HepG2 (cell line): Measurements from ENCODE around the gene ADSL. TPM values are rescaled to one million over a fixed set of nuclear protein-coding genes. Genes with fewer than 3 reads are reported as not detected.

ENCODE experiments used
- ATAC-seq: fragments of 200-7000 bp; cut with Tn5 transposase; 3 replicates; pipeline ENCODE4 v1.9.1; 2020; ENCODE audit warnings: mild to moderate bottlenecking, moderate library complexity
- BruUV-seq: library from RNA; stranded (reverse); fragments of 400-500 nt; replicated peaks from 2 replicates; lab custom pipeline; 2021; lab: Mats Ljungman, UMichigan
- CTCF ChIA-PET: fragments of 300-600 bp; formaldehyde crosslinking; extraction: SDS; loops from one replicate; lab custom pipeline; 2021; ENCODE audit warnings: low total read pairs, inconsistent platforms, low intra/inter-chr PET ratio; lab: Yijun Ruan, JAX
- POLR2A ChIA-PET: fragments of 350-600 bp; sonication (Branson Sonifier 250); formaldehyde crosslinking; loops from one replicate; lab custom pipeline; 2020; ENCODE audit warnings: antibody characterized with exemption, inconsistent platforms; lab: Yijun Ruan, JAX
- DNase-seq: peaks from one replicate; pipeline ENCODE4 v3.0.0-alpha.2; 2015; ENCODE audit warnings: low spot score
- FAIRE-seq: peaks from 3 replicates; lab custom pipeline; 2011; peaks lifted over from hg19 to GRCh38; lab: Jason Lieb, UNC
- H2AFZ ChIP-seq: one replicate; pipeline ENCODE4 v1.6.1; 2011; ENCODE audit warnings: low read length, inconsistent platforms
- H3K27ac ChIP-seq: fragments of 300-600 bp; 3 replicates; pipeline ENCODE4 v1.8.0; 2011; ENCODE audit warnings: mixed run types, mild to moderate bottlenecking, mixed read lengths, low read length, inconsistent platforms; ENCODE audit not compliant: insufficient read depth; ENCODE audit errors: extremely low read length
- H3K27me3 ChIP-seq, 2 experiments: fragments of 200-600 bp in 1 of 2; 2 replicates in 1 of 2; 3 replicates in 1 of 2; pipeline versions ENCODE4 v1.6.0 to v1.8.0; 2011; ENCODE audit warnings: low read length in 2 of 2, mild to moderate bottlenecking in 2 of 2, moderate library complexity in 2 of 2, inconsistent platforms in 1 of 2; ENCODE audit not compliant: insufficient read depth in 2 of 2, control insufficient read depth in 1 of 2
- H3K36me3 ChIP-seq, 2 experiments: fragments of 200-600 bp in 1 of 2; replicated peaks in 1 of 2; 2 replicates in 1 of 2; 3 replicates in 1 of 2; pipeline versions ENCODE4 v1.5.1 to v1.8.0; 2011; ENCODE audit warnings: low read length in 2 of 2, inconsistent platforms in 1 of 2; ENCODE audit not compliant: insufficient read depth in 2 of 2, control insufficient read depth in 1 of 2
- H3K4me1 ChIP-seq: 2 replicates; pipeline ENCODE4 v1.5.1; 2012; ENCODE audit warnings: low read length, inconsistent platforms; ENCODE audit not compliant: insufficient read depth
- H3K4me2 ChIP-seq: 2 replicates; pipeline ENCODE4 v1.6.0; 2011; ENCODE audit warnings: low read depth, low read length, inconsistent platforms
- H3K4me3 ChIP-seq, 3 experiments: fragments of 200-600 bp in 1 of 3; sonication (generic), shearing (Covaris generic) in 1 of 3; replicated peaks in 1 of 3; 2 replicates each; pipeline ENCODE4 v1.5.1; 2011 to 2016; ENCODE audit warnings: low read length in 3 of 3, inconsistent platforms in 2 of 3, low read depth in 2 of 3, mild to moderate bottlenecking in 2 of 3, control low read depth in 1 of 3, mixed read lengths in 1 of 3; ENCODE audit not compliant: insufficient read depth in 1 of 3
- H3K79me2 ChIP-seq: one replicate; pipeline ENCODE4 v1.6.1; 2011; ENCODE audit warnings: low read length, inconsistent platforms; ENCODE audit not compliant: insufficient read depth
- H3K9ac ChIP-seq: 2 replicates; pipeline ENCODE4 v1.6.0; 2011; ENCODE audit warnings: mild to moderate bottlenecking, low read depth, low read length, inconsistent platforms; ENCODE audit not compliant: insufficient read depth
- H3K9me3 ChIP-seq: 2 replicates; pipeline ENCODE4 v1.5.1; 2012; ENCODE audit warnings: mild to moderate bottlenecking, low read length
- H4K20me1 ChIP-seq: 2 replicates; pipeline ENCODE4 v1.6.0; 2011; ENCODE audit warnings: inconsistent platforms, mild to moderate bottlenecking, low read length, moderate library complexity; ENCODE audit not compliant: insufficient read depth
- AHDC1 ChIP-seq: sonication (generic); formaldehyde crosslinking; IDR thresholded peaks from 2 replicates; pipeline ENCODE4 v1.5.1; 2020; ENCODE audit warnings: mild to moderate bottlenecking, missing genetic modification reagents, borderline replicate concordance
- FOXA3 ChIP-seq: IDR thresholded peaks from 2 replicates; pipeline ENCODE4 v1.6.1; 2016; ENCODE audit warnings: missing genetic modification reagents, missing compliant biosample characterization
- FOXO1 ChIP-seq: sonication (generic); formaldehyde crosslinking; IDR thresholded peaks from 2 replicates; pipeline ENCODE4 v1.4.0; 2020; ENCODE audit warnings: missing genetic modification reagents
- RORA ChIP-seq: sonication (generic); formaldehyde crosslinking; IDR thresholded peaks from 2 replicates; pipeline ENCODE4 v1.5.0; 2020; ENCODE audit warnings: mild to moderate bottlenecking, missing genetic modification reagents, moderate library complexity
- SATB2 ChIP-seq: sonication (generic); formaldehyde crosslinking; IDR thresholded peaks from 2 replicates; pipeline ENCODE4 v1.5.0; 2020; ENCODE audit warnings: missing genetic modification reagents
- SMAD9 ChIP-seq: sonication (generic); formaldehyde crosslinking; IDR thresholded peaks from 2 replicates; pipeline ENCODE4 v1.5.1; 2020; ENCODE audit warnings: mild to moderate bottlenecking, missing genetic modification reagents
- USF2 ChIP-seq, 2 experiments: sonication (generic) in 1 of 2; formaldehyde crosslinking in 1 of 2; IDR thresholded peaks; 2 replicates each; pipeline versions ENCODE4 v1.5.1 to v1.6.1; 2011 to 2020; ENCODE audit warnings: borderline replicate concordance in 1 of 2, low read depth in 1 of 2, low read length in 1 of 2, mild to moderate bottlenecking in 1 of 2, missing genetic modification reagents in 1 of 2, moderate library complexity in 1 of 2
- ZBTB46 ChIP-seq: sonication (generic); formaldehyde crosslinking; IDR thresholded peaks from 2 replicates; pipeline ENCODE4 v1.4.0; 2020; ENCODE audit warnings: mild to moderate bottlenecking, missing genetic modification reagents, borderline replicate concordance
- ZBTB49 ChIP-seq: sonication (generic); formaldehyde crosslinking; IDR thresholded peaks from 2 replicates; pipeline ENCODE4 v1.4.0; 2020; ENCODE audit warnings: missing genetic modification reagents, borderline replicate concordance
- ZNF782 ChIP-seq: sonication (generic); formaldehyde crosslinking; IDR thresholded peaks from 2 replicates; pipeline ENCODE4 v1.4.0; 2020; ENCODE audit warnings: missing genetic modification reagents, mild to moderate bottlenecking, borderline replicate concordance
- ZSCAN25 ChIP-seq: sonication (generic); formaldehyde crosslinking; IDR thresholded peaks from 2 replicates; pipeline ENCODE4 v1.8.0; 2022; ENCODE audit warnings: mild to moderate bottlenecking, missing genetic modification reagents
- whole genome bisulfite sequencing: methylation state at CpG from one replicate; pipeline ENCODE4 v1.1.6; 2017; ENCODE audit warnings: low lambda C conversion rate; 5-methylcytosine and 5-hydroxymethylcytosine counted together
- in situ Hi-C: cut with HindIII; loops from 2 replicates; pipeline ENCODE4 v1.10.0; 2017; ENCODE audit warnings: low pct_unique_long_range_greater_than_20kb; ENCODE audit not compliant: extremely low pct_ligation_motif_present
- intact Hi-C: fragments of 100-400 bp; cut with micrococcal nuclease; formaldehyde crosslinking; loops from one replicate; pipeline ENCODE4 v1.10.0; 2022; ENCODE audit not compliant: unreplicated experiment
- polyA plus RNA-seq, 8 experiments: library from polyadenylated mRNA; depleted of rRNA in 3 of 8; stranded (reverse) in 7 of 8; unstranded in 1 of 8; fragments of >200 nt; fragmentation: Illumina TruSeq in 4 of 8; extraction: Trizol in 4 of 8; gene quantifications; 2 replicates each; pipeline versions ENCODE4 v1.2.1 to v1.2.3, GENCODE V29; 2011 to 2016; ENCODE audit warnings: low read depth in 4 of 8, missing spikeins in 1 of 8, mixed read lengths in 1 of 8; ENCODE audit not compliant: insufficient read depth in 1 of 8
- total RNA-seq, 5 experiments: library from RNA; depleted of rRNA; stranded (reverse); fragments of >200 nt; fragmentation: Illumina TruSeq; extraction: Trizol; gene quantifications; 2 replicates each; pipeline ENCODE4 v1.2.3, GENCODE V29; 2016; ENCODE audit warnings: low read depth in 1 of 5

Gene ADSL
- total and polyA plus RNA-seq, 2 of the 13 experiments (the other 11 are each of a cell fraction or from before 2014, with no cell fraction given), result 123 to 174 TPM

GRCh38 chr22:40401981-40402406 is 55.7 kb downstream of the ADSL start (continued):
- TF ChIP-seq ZBTB46 (CRISPR knock-in tag), result no peak
- TF ChIP-seq ZNF782, result no peak
- no peak for TF ChIP-seq FOXO1 (CRISPR knock-in tag)

GRCh38 chr22:40403141-40403540 is 56.8 kb downstream of the ADSL start:
- 84% methylated on average over 3 of the region's 3 CpGs for WGBS

More at GRCh38 chr22:40403141-40403540, 56.8 kb downstream of the ADSL start:
- DNase-seq (no peak), ATAC-seq (no peak), FAIRE-seq (no peak)
- no peaks in the 10 kb centered on the region for H3K4me1 ChIP-seq
- BruUV-seq, result no TSS peak
- intact Hi-C loops (no loop called here), in situ Hi-C loops (no loop called here)
- CTCF ChIA-PET, result no interaction called here
- H3K79me2 ChIP-seq, result no peaks in the 10 kb centered on the region
- H3K9me3 ChIP-seq, result no peaks in the 10 kb centered on the region
- peaks cover 10 to 15% of the 10 kb centered on the region in 2 experiments for H3K36me3 ChIP-seq
- H3K27me3 ChIP-seq, result no peaks in the 10 kb centered on the region
- no peak overlapping the region for H3K4me3 ChIP-seq
- H4K20me1 ChIP-seq, result no peaks in the 10 kb centered on the region
- no peak for TF ChIP-seq FOXA3
- no peak for TF ChIP-seq USF2 (IDR thresholded peaks at IDR 0.05; ENCODE audit: low read depth, low read length)
- TF ChIP-seq USF2 (CRISPR knock-in tag; IDR thresholded peaks at IDR 0.05; ENCODE audit: borderline replicate concordance), result no peak
- TF ChIP-seq RORA (CRISPR knock-in tag), result no peak
- no peak for TF ChIP-seq ZSCAN25
- no peak for TF ChIP-seq SMAD9
- no peak for TF ChIP-seq AHDC1
- TF ChIP-seq SATB2 (CRISPR knock-in tag), result no peak
- TF ChIP-seq ZBTB49 (CRISPR knock-in tag), result no peak
- H3K9ac ChIP-seq, result no peak overlapping the region
- H3K27ac ChIP-seq, result no peak overlapping the region
- no peak overlapping the region for H2AFZ ChIP-seq
- H3K4me2 ChIP-seq, result no peak overlapping the region
- POLR2A ChIA-PET, result no interaction called here
